HL-60 (cell line): ENCODE results near the gene YWHAB.

ENCODE experiments used
- DNase-seq, 2 experiments: peaks; one replicate each; pipeline ENCODE4 v3.0.0-alpha.2; 2010 to 2020; ENCODE audit warnings: low read depth in 1 of 2, low spot score in 1 of 2
- H3K27ac ChIP-seq: fragments of 250-450 bp; sonication (Bioruptor Pico); replicated peaks from 2 replicates; pipeline ENCODE4 v1.5.1; 2020; ENCODE audit warnings: mild to moderate bottlenecking, moderate library complexity
- H3K27me3 ChIP-seq: fragments of 250-450 bp; sonication (Bioruptor Pico); 2 replicates; pipeline ENCODE4 v1.5.1; 2021; ENCODE audit warnings: mild to moderate bottlenecking, moderate library complexity; ENCODE audit not compliant: insufficient read depth, poor library complexity, severe bottlenecking
- H3K4me3 ChIP-seq: replicated peaks from 2 replicates; pipeline ENCODE4 v1.5.1; 2011; ENCODE audit warnings: mild to moderate bottlenecking, control low read depth, low read length; ENCODE audit not compliant: insufficient read depth
- CTCF ChIP-seq: IDR thresholded peaks from one replicate; pipeline ENCODE4 v1.5.1; 2011; ENCODE audit warnings: low read length, control low read depth, inconsistent platforms; ENCODE audit not compliant: insufficient read depth
- GABPA ChIP-seq: IDR thresholded peaks from 2 replicates; pipeline ENCODE4 v1.6.1; 2012; ENCODE audit warnings: low read depth
- POLR2AphosphoS5 ChIP-seq: IDR thresholded peaks from 2 replicates; pipeline ENCODE4 v1.6.1; 2012; ENCODE audit warnings: low read depth
- REST ChIP-seq: IDR thresholded peaks from 2 replicates; pipeline ENCODE4 v1.6.1; 2012; ENCODE audit warnings: low read depth; ENCODE audit not compliant: insufficient replicate concordance
- SPI1 ChIP-seq: IDR thresholded peaks from 2 replicates; pipeline ENCODE4 v1.6.1; 2012; ENCODE audit warnings: low read depth, mild to moderate bottlenecking, borderline replicate concordance

Gene YWHAB

DNA sequence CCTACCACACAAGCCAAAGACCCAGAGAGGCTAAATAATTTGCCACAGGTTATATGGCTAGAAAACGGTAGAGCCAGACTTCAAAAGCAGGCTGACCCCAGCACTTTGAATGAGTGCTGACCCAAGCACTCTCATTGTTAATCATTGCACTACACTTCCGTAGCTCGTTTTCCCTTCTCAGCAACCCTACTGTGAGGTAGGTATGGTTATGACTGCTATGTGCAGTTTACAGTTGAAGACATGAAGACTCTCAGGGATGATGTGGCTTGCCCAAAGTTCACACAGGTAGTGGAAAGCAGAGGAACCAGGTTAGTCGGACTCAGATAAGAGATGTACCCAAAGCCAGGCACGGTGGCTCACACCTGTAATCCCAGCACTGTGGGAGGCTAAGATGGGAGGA is 41.6 kb upstream of the YWHAB start:
- no peak for DNase-seq
- Histone ChIP-seq H3K27me3 (peaks cover 3% of the 10 kb centered on the region), H3K4me3 (no peak overlapping the region), H3K27ac (no peak overlapping the region)
- TF ChIP-seq REST: no peak

GRCh38 chr20:44848254-44849015 is 37.1 kb upstream of the YWHAB start:
- TF ChIP-seq REST (no peak), CTCF (no peak), SPI1 (no peak), GABPA (no peak), POLR2AphosphoS5 (no peak)
- H3K27me3 ChIP-seq: no peaks in the 10 kb centered on the region
- no peak overlapping the region for H3K27ac ChIP-seq
- no peak overlapping the region for H3K4me3 ChIP-seq
- no peak for DNase-seq

GRCh38 chr20:44849703-44850102 is 35.8 kb upstream of the YWHAB start:
- TF ChIP-seq REST (no peak), GABPA (no peak), CTCF (no peak), SPI1 (no peak), POLR2AphosphoS5 (no peak)
- Histone ChIP-seq H3K27me3 (no peaks in the 10 kb centered on the region), H3K27ac (no peak overlapping the region)

More at GRCh38 chr20:44849703-44850102, 35.8 kb upstream of the YWHAB start:
- H3K4me3 ChIP-seq: no peak overlapping the region
- DNase-seq: no peak
